GM12878 (cell line): Measurements from ENCODE around the gene DHCR7. TPM values are rescaled to one million over a fixed set of nuclear protein-coding genes. Genes with fewer than 3 reads are reported as not detected.

Source experiments
- ATAC-seq: fragments of 200-7000 bp; cut with Tn5 transposase; 3 replicates; pipeline ENCODE4 v1.9.1; 2020; ENCODE audit warnings: mild to moderate bottlenecking, moderate library complexity
- BruUV-seq: library from RNA; stranded (reverse); fragments of 400-500 nt; replicated peaks from 2 replicates; lab custom pipeline; 2021; lab: Mats Ljungman, UMichigan
- CTCF ChIA-PET: fragments of 300-600 bp; sonication (Branson Sonifier 250); formaldehyde crosslinking; extraction: SDS; loops from one replicate; lab custom pipeline; 2021; ENCODE audit warnings: inconsistent platforms; lab: Yijun Ruan, JAX
- POLR2A ChIA-PET: fragments of 350-600 bp; formaldehyde crosslinking; extraction: SDS; loops from one replicate; lab custom pipeline; 2021; ENCODE audit warnings: inconsistent platforms; lab: Charles Lee
- RAD21 ChIA-PET: fragments of 300-600 bp; sonication (Branson Sonifier 250); formaldehyde crosslinking; loops from one replicate; lab custom pipeline; 2023; ENCODE audit warnings: antibody characterized with exemption; ENCODE audit not compliant: unreplicated experiment; lab: Charles Lee
- SMC1A ChIA-PET: fragments of 300-600 bp; sonication (Branson Sonifier 250); formaldehyde crosslinking; loops from one replicate; lab custom pipeline; 2023; ENCODE audit not compliant: unreplicated experiment, uncharacterized antibody; lab: Charles Lee
- DNase-seq: peaks from one replicate; pipeline ENCODE4 v3.0.0-alpha.2; 2011; ENCODE audit warnings: low read depth, low spot score
- FAIRE-seq: peaks from 3 replicates; lab custom pipeline; 2011; peaks lifted over from hg19 to GRCh38; lab: Jason Lieb, UNC
- H2AFZ ChIP-seq: 2 replicates; pipeline ENCODE4 v1.6.0; 2011; ENCODE audit warnings: low read depth, low read length, control low read depth; ENCODE audit not compliant: control insufficient read depth
- H3K27ac ChIP-seq: 2 replicates; pipeline ENCODE4 v1.5.1; 2011; ENCODE audit warnings: control low read depth; ENCODE audit not compliant: control insufficient read depth, insufficient read depth
- H3K27me3 ChIP-seq, 2 experiments: replicated peaks in 1 of 2; 2 replicates each; pipeline versions ENCODE4 v1.6.0 to v1.6.1; 2011; ENCODE audit warnings: low read length in 1 of 2; ENCODE audit not compliant: control insufficient read depth in 2 of 2, insufficient read depth in 2 of 2
- H3K36me3 ChIP-seq, 2 experiments: 2 replicates each; pipeline ENCODE4 v1.5.1; 2011; ENCODE audit warnings: low read length in 1 of 2; ENCODE audit not compliant: control insufficient read depth in 2 of 2, insufficient read depth in 2 of 2
- H3K4me1 ChIP-seq: 2 replicates; pipeline ENCODE4 v1.6.1; 2011; ENCODE audit warnings: mild to moderate bottlenecking, low read length, moderate library complexity, mixed read lengths; ENCODE audit not compliant: control insufficient read depth, insufficient read depth
- H3K4me2 ChIP-seq: 2 replicates; pipeline ENCODE4 v1.6.0; 2011; ENCODE audit warnings: control low read depth; ENCODE audit not compliant: control insufficient read depth, insufficient read depth
- H3K4me3 ChIP-seq: fragments of 200-600 bp; sonication (generic); 2 replicates; pipeline ENCODE4 v1.5.1; 2016
- H3K79me2 ChIP-seq: 2 replicates; pipeline ENCODE4 v1.6.0; 2011; ENCODE audit warnings: low read length; ENCODE audit not compliant: control insufficient read depth, insufficient read depth
- H3K9ac ChIP-seq: 2 replicates; pipeline ENCODE4 v1.8.0; 2011; ENCODE audit warnings: low read length, control low read depth, mixed read lengths; ENCODE audit not compliant: control insufficient read depth, insufficient read depth
- H3K9me3 ChIP-seq: replicated peaks from 3 replicates; pipeline ENCODE4 v1.5.1; 2011; ENCODE audit warnings: mild to moderate bottlenecking, low read length; ENCODE audit not compliant: control insufficient read depth, insufficient read depth
- H4K20me1 ChIP-seq: 2 replicates; pipeline ENCODE4 v1.6.0; 2011; ENCODE audit not compliant: control insufficient read depth, insufficient read depth
- ETV6 ChIP-seq, 2 experiments: fragments of 450-650 bp in 1 of 2; IDR thresholded peaks in 1 of 2; conservative IDR thresholded peaks in 1 of 2; 2 replicates each; pipeline ENCODE4 v1.6.1; 2014; ENCODE audit warnings: antibody characterized with exemption in 1 of 2, borderline replicate concordance in 1 of 2, low read depth in 1 of 2, mild to moderate bottlenecking in 1 of 2, moderate library complexity in 1 of 2
- IRF4 ChIP-seq: IDR thresholded peaks from 2 replicates; pipeline ENCODE4 v1.6.1; 2011; ENCODE audit warnings: low read depth, low read length
- POLR2A ChIP-seq: IDR thresholded peaks from 2 replicates; pipeline ENCODE4 v1.6.1; 2011; ENCODE audit warnings: low read depth, mild to moderate bottlenecking, low read length
- RUNX3 ChIP-seq: IDR thresholded peaks from 2 replicates; pipeline ENCODE4 v1.6.1; 2012; ENCODE audit warnings: low read length, inconsistent platforms
- SMAD5 ChIP-seq: IDR thresholded peaks from 2 replicates; pipeline ENCODE4 v1.6.1; 2016; ENCODE audit warnings: antibody characterized with exemption, low read depth
- STAT1 ChIP-seq: fragments of 450-650 bp; conservative IDR thresholded peaks from 2 replicates; pipeline ENCODE4 v1.6.1; 2014; ENCODE audit warnings: antibody characterized with exemption, mild to moderate bottlenecking
- WGBS: methylation state at CpG from one replicate; pipeline ENCODE4 v1.1.6; 2016; ENCODE audit warnings: low lambda C conversion rate; ENCODE audit not compliant: insufficient replicate concordance, insufficient coverage; ENCODE audit errors: missing lambda C conversion rate; 5-methylcytosine and 5-hydroxymethylcytosine counted together
- in situ Hi-C: fragments of 300-500 bp; cut with MboI; formaldehyde crosslinking; loops from 9 replicates; pipeline ENCODE4 v1.14.3; 2018; ENCODE audit warnings: mixed read lengths
- intact Hi-C: fragments of 100-400 bp; cut with micrococcal nuclease; formaldehyde crosslinking; loops from one replicate; pipeline ENCODE4 v1.14.2; 2022; ENCODE audit not compliant: unreplicated experiment
- polyA plus RNA-seq, 11 experiments: library from polyadenylated mRNA; depleted of rRNA in 4 of 11; unstranded in 6 of 11; stranded (reverse) in 5 of 11; fragments of >200 nt; fragmentation: Nextera tagmentation in 4 of 11; fragmentation: Illumina TruSeq in 1 of 11; extraction: Ambion mirVana in 4 of 11; extraction: Trizol in 1 of 11; gene quantifications; 1 replicate in 1 of 11; 2 replicates in 10 of 11; pipeline versions ENCODE4 v1.2.1 to v1.2.3, GENCODE V29; 2011 to 2016; ENCODE audit warnings: inconsistent platforms in 2 of 11, missing spikeins in 2 of 11, low read depth in 1 of 11
- total RNA-seq, 4 experiments: library from RNA; depleted of rRNA in 3 of 4; stranded (reverse); fragments of >200 nt in 3 of 4; fragmentation: Illumina TruSeq in 1 of 4; extraction: Trizol in 1 of 4; gene quantifications; 2 replicates each; pipeline versions ENCODE4 v1.2.1 to v1.2.3, GENCODE V29; 2013 to 2021
- TF ChIP-seq, protein P1 (sequence below): IDR thresholded peaks from 2 replicates; pipeline ENCODE4 v1.6.1; 2011; ENCODE audit warnings: mild to moderate bottlenecking, low read depth, low read length, moderate library complexity; ENCODE audit not compliant: insufficient replicate concordance

Gene DHCR7
- total and polyA plus RNA-seq, 10 of the 15 experiments (the other 5 are each of a cell fraction or from before 2014, with no cell fraction given): 4.2 to 115 (median 57.8) TPM

DNA sequence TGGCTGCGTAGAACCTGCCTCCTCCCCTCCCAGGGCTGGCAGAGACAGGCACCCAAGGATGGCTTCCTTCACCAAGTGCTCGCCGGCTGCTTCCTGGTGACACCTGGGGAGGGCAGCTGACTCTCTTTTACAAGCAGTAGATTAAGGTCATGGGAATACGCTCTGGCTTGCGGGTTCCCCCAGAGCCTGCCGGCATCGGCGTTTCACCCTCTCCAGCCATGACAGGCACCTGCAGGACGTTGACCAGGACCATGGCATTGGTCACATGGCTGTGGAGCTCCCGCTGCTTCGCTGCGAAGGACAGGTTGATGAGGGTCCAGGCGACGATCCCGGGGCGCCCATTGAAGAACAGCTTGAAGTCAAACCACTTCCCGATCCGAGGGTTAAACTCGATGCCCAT, 9.5 kb downstream of the DHCR7 start:
- DNase-seq (no peak), FAIRE-seq (no peak), ATAC-seq (no peak)
- CTCF ChIA-PET: no interaction called here
- Histone ChIP-seq H3K79me2 (no peaks in the 10 kb centered on the region), H3K9ac (no peak overlapping the region), H2AFZ (no peak overlapping the region), H4K20me1 (no peaks in the 10 kb centered on the region), H3K9me3 (no peaks in the 10 kb centered on the region), H3K27ac (no peak overlapping the region), H3K4me1 (no peaks in the 10 kb centered on the region), H3K27me3 (no peaks in the 10 kb centered on the region), H3K4me2 (no peak overlapping the region), H3K4me3 (no peak overlapping the region), H3K36me3 (peaks cover 14 to 15% of the 10 kb centered on the region in 2 experiments; a peak in 3 of 4 replicates)
- in situ Hi-C loops: no loop called here
- TF ChIP-seq STAT1 (no peak), ETV6 (conservative IDR thresholded peaks at IDR 0.05 in 1 of 2, IDR thresholded peaks at IDR 0.05 in 1 of 2; ENCODE audit: borderline replicate concordance in 1 of 2, low read depth in 1 of 2) (no peak), IRF4 (no peak)
- POLR2A ChIA-PET: no interaction called here
- 96% methylated on average over 19 of the region's 19 CpGs for WGBS
- no TSS peak for BruUV-seq
- intact Hi-C loops: no loop called here
- SMC1A ChIA-PET: no interaction called here
- RAD21 ChIA-PET: no interaction called here

DNA sequence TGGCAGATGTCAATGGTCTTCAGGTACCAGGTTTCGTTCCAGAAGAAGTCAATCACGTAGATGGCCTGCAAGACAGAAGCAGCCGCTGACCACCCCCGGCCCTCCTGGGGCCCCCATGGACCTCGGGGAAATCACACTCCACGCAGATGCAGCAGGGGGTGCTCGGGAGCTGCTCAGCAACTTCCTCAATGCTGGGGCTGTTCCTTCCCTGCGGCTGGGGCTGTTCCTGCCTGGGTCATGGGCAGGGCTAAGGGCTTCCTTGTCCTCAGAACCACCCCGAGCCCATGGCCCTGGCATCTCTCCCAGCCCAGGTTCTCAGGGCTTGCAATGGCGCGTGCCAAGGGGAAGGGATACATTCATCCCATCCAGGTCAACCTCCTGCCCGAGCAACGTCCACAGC, 10.3 kb downstream of the DHCR7 start:
- in situ Hi-C loops: no loop called here
- Histone ChIP-seq H3K27ac (no peak overlapping the region), H3K4me1 (no peaks in the 10 kb centered on the region), H4K20me1 (no peaks in the 10 kb centered on the region), H3K4me3 (no peak overlapping the region), H3K4me2 (no peak overlapping the region), H3K9ac (no peak overlapping the region), H3K27me3 (no peaks in the 10 kb centered on the region), H3K9me3 (no peaks in the 10 kb centered on the region), H3K36me3 (peaks cover 8 to 11% of the 10 kb centered on the region in 2 experiments; a peak in 3 of 4 replicates), H3K79me2 (no peaks in the 10 kb centered on the region), H2AFZ (no peak overlapping the region)
- intact Hi-C loops: no loop called here
- no peak for ATAC-seq
- no peak for DNase-seq
- POLR2A ChIA-PET: no interaction called here
- no peak for TF ChIP-seq ETV6 (conservative IDR thresholded peaks at IDR 0.05 in 1 of 2, IDR thresholded peaks at IDR 0.05 in 1 of 2; ENCODE audit: borderline replicate concordance in 1 of 2, low read depth in 1 of 2)
- no peak for TF ChIP-seq POLR2A
- TF ChIP-seq, protein P1, sequence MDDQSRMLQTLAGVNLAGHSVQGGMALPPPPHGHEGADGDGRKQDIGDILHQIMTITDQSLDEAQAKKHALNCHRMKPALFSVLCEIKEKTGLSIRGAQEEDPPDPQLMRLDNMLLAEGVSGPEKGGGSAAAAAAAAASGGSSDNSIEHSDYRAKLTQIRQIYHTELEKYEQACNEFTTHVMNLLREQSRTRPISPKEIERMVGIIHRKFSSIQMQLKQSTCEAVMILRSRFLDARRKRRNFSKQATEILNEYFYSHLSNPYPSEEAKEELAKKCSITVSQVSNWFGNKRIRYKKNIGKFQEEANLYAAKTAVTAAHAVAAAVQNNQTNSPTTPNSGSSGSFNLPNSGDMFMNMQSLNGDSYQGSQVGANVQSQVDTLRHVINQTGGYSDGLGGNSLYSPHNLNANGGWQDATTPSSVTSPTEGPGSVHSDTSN: no peak
- TF ChIP-seq RUNX3: no peak
- TF ChIP-seq SMAD5: no peak
- no TSS peak for BruUV-seq
- RAD21 ChIA-PET: no interaction called here
- CTCF ChIA-PET: no interaction called here
- SMC1A ChIA-PET: no interaction called here
- FAIRE-seq: no peak
- WGBS: 78% methylated on average over 13 of the region's 13 CpGs
